GM12878 (cell line): ENCODE measurements around the gene STAT4. TPM values are rescaled to one million over a fixed set of nuclear protein-coding genes. Genes with fewer than 3 reads are reported as not detected.

ENCODE experiments used
- BCL11A ChIP-seq: IDR thresholded peaks from 2 replicates; pipeline ENCODE4 v1.6.1; 2011; ENCODE audit warnings: low read depth, low read length
- BRCA1 ChIP-seq: IDR thresholded peaks from 2 replicates; pipeline ENCODE4 v1.6.1; 2011; ENCODE audit warnings: low read depth, low read length, improper control_type of control experiment
- CHD4 ChIP-seq: fragments of 200-600 bp; sonication (generic); IDR thresholded peaks from 2 replicates; pipeline ENCODE4 v1.6.1; 2016; ENCODE audit warnings: mild to moderate bottlenecking
- EED ChIP-seq: sonication (generic); IDR thresholded peaks from 2 replicates; pipeline ENCODE4 v1.6.1; 2016; ENCODE audit warnings: antibody characterized with exemption, low read depth
- IKZF1 ChIP-seq: fragments of 450-650 bp; conservative IDR thresholded peaks from 2 replicates; pipeline ENCODE4 v1.6.1; 2017; ENCODE audit warnings: antibody characterized with exemption, mild to moderate bottlenecking
- JUND ChIP-seq: IDR thresholded peaks from 2 replicates; pipeline ENCODE4 v1.6.1; 2012; ENCODE audit warnings: low read depth, mild to moderate bottlenecking, low read length, improper control_type of control experiment, moderate library complexity
- LARP7 ChIP-seq: fragments of 450-650 bp; IDR thresholded peaks from 2 replicates; pipeline ENCODE4 v1.6.1; 2017; ENCODE audit warnings: mild to moderate bottlenecking
- POLR2A ChIP-seq: IDR thresholded peaks from 2 replicates; pipeline ENCODE4 v1.6.1; 2011; ENCODE audit warnings: low read depth, mild to moderate bottlenecking, low read length
- RB1 ChIP-seq: fragments of 450-650 bp; formaldehyde crosslinking; IDR thresholded peaks from 2 replicates; pipeline ENCODE4 v1.6.1; 2017; ENCODE audit warnings: mild to moderate bottlenecking, borderline replicate concordance
- RBBP5 ChIP-seq: fragments of 200-600 bp; sonication (generic); conservative IDR thresholded peaks from 2 replicates; pipeline ENCODE4 v1.6.1; 2016
- SIN3A ChIP-seq: IDR thresholded peaks from 2 replicates; pipeline ENCODE4 v1.6.1; 2012; ENCODE audit warnings: low read depth, low read length, improper control_type of control experiment
- SIX5 ChIP-seq: IDR thresholded peaks from 2 replicates; pipeline ENCODE4 v1.6.1; 2011; ENCODE audit warnings: mild to moderate bottlenecking, low read depth, low read length, moderate library complexity; ENCODE audit not compliant: severe bottlenecking
- TCF3 ChIP-seq: IDR thresholded peaks from 2 replicates; pipeline ENCODE4 v1.6.1; 2012; ENCODE audit warnings: low read depth, mild to moderate bottlenecking, low read length, borderline replicate concordance; ENCODE audit not compliant: insufficient read depth
- ZNF384 ChIP-seq: IDR thresholded peaks from 2 replicates; pipeline ENCODE4 v1.6.1; 2012; ENCODE audit warnings: low read depth, mild to moderate bottlenecking, low read length, improper control_type of control experiment, borderline replicate concordance
- polyA plus RNA-seq, 11 experiments: library from polyadenylated mRNA; depleted of rRNA in 4 of 11; unstranded in 6 of 11; stranded (reverse) in 5 of 11; fragments of >200 nt; fragmentation: Nextera tagmentation in 4 of 11; fragmentation: Illumina TruSeq in 1 of 11; extraction: Ambion mirVana in 4 of 11; extraction: Trizol in 1 of 11; gene quantifications; 1 replicate in 1 of 11; 2 replicates in 10 of 11; pipeline versions ENCODE4 v1.2.1 to v1.2.3, GENCODE V29; 2011 to 2016; ENCODE audit warnings: inconsistent platforms in 2 of 11, missing spikeins in 2 of 11, low read depth in 1 of 11
- total RNA-seq, 4 experiments: library from RNA; depleted of rRNA in 3 of 4; stranded (reverse); fragments of >200 nt in 3 of 4; fragmentation: Illumina TruSeq in 1 of 4; extraction: Trizol in 1 of 4; gene quantifications; 2 replicates each; pipeline versions ENCODE4 v1.2.1 to v1.2.3, GENCODE V29; 2013 to 2021
- TF ChIP-seq, protein P1 (sequence below): fragments of 450-650 bp; IDR thresholded peaks from 2 replicates; pipeline ENCODE4 v1.6.1; 2018; ENCODE audit warnings: borderline replicate concordance, mild to moderate bottlenecking; ENCODE audit not compliant: partially characterized antibody
- TF ChIP-seq, protein P2 (sequence below): fragments of 450-650 bp; IDR thresholded peaks from 2 replicates; pipeline ENCODE4 v1.6.1; 2016; ENCODE audit warnings: mild to moderate bottlenecking
- TF ChIP-seq, protein P3 (sequence below): fragments of 450-650 bp; IDR thresholded peaks from 2 replicates; pipeline ENCODE4 v1.6.1; 2018; ENCODE audit warnings: mild to moderate bottlenecking, low read depth, moderate library complexity; ENCODE audit not compliant: partially characterized antibody
- TF ChIP-seq, protein P4 (sequence below): IDR thresholded peaks from 2 replicates; pipeline ENCODE4 v1.6.1; 2012; ENCODE audit warnings: low read depth, low read length, improper control_type of control experiment
- TF ChIP-seq, protein P5 (sequence below): fragments of 450-650 bp; IDR thresholded peaks from 2 replicates; pipeline ENCODE4 v1.6.1; 2017; ENCODE audit warnings: mild to moderate bottlenecking
- TF ChIP-seq, protein P6 (sequence below): IDR thresholded peaks from 2 replicates; pipeline ENCODE4 v1.6.1; 2012; ENCODE audit warnings: low read depth, low read length, improper control_type of control experiment

The STAT4 gene
- total and polyA plus RNA-seq, 10 of the 15 experiments (the other 5 are each of a cell fraction or from before 2014, with no cell fraction given): 3.1 to 9.3 (median 7.1) TPM

DNA sequence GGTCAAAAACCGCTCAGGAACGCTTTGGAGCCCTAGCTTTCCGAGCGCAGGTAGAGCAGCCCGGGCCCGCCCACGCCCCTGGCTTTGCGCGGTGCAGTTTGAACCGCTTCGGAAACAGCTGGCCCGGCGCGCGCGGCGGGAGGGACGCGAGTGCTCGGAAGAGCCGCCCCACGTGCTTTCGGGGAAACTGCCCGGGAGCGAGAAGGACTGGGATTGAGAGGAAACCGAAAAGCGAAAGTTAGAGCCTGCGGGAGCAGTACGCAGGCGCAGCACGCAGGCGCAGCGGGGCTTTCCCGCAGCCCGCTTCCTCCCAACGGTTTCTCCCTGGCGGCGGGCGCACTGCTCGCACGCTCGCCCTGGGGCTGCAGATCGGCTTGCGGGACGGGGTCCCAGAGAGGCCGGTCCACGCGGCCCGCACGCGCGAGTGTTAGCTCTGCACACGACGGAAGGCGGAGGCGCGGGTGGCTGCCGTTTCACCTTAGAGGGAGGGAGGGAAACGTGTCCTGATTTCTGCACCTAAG lies 130.5 kb downstream of the STAT4 start (continued):
- TF ChIP-seq, protein P1, sequence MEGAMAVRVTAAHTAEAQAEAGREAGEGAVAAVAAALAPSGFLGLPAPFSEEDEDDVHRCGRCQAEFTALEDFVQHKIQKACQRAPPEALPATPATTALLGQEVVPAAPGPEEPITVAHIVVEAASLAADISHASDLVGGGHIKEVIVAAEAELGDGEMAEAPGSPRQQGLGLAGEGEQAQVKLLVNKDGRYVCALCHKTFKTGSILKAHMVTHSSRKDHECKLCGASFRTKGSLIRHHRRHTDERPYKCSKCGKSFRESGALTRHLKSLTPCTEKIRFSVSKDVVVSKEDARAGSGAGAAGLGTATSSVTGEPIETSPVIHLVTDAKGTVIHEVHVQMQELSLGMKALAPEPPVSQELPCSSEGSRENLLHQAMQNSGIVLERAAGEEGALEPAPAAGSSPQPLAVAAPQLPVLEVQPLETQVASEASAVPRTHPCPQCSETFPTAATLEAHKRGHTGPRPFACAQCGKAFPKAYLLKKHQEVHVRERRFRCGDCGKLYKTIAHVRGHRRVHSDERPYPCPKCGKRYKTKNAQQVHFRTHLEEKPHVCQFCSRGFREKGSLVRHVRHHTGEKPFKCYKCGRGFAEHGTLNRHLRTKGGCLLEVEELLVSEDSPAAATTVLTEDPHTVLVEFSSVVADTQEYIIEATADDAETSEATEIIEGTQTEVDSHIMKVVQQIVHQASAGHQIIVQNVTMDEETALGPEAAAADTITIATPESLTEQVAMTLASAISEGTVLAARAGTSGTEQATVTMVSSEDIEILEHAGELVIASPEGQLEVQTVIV: no peak
- TF ChIP-seq POLR2A (peak; percentile 97), EED (peak; percentile 99), JUND (peak; percentile 93), IKZF1 (peak; percentile 100), SIN3A (peak; percentile 99), LARP7 (peak; percentile 86), SIX5 (peak; percentile 39), TCF3 (peak; percentile 100), BRCA1 (no peak), BCL11A (peak; percentile 90), ZNF384 (no peak), RB1 (peak; percentile 90; the same call in 1 of the 2 replicates), CHD4 (no peak), RBBP5 (peak; percentile 71; the same call in 1 of the 2 replicates)
- TF ChIP-seq, protein P2, sequence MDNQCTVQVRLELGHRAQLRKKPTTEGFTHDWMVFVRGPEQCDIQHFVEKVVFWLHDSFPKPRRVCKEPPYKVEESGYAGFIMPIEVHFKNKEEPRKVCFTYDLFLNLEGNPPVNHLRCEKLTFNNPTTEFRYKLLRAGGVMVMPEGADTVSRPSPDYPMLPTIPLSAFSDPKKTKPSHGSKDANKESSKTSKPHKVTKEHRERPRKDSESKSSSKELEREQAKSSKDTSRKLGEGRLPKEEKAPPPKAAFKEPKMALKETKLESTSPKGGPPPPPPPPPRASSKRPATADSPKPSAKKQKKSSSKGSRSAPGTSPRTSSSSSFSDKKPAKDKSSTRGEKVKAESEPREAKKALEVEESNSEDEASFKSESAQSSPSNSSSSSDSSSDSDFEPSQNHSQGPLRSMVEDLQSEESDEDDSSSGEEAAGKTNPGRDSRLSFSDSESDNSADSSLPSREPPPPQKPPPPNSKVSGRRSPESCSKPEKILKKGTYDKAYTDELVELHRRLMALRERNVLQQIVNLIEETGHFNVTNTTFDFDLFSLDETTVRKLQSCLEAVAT: peak; percentile 76
- TF ChIP-seq, protein P3, sequence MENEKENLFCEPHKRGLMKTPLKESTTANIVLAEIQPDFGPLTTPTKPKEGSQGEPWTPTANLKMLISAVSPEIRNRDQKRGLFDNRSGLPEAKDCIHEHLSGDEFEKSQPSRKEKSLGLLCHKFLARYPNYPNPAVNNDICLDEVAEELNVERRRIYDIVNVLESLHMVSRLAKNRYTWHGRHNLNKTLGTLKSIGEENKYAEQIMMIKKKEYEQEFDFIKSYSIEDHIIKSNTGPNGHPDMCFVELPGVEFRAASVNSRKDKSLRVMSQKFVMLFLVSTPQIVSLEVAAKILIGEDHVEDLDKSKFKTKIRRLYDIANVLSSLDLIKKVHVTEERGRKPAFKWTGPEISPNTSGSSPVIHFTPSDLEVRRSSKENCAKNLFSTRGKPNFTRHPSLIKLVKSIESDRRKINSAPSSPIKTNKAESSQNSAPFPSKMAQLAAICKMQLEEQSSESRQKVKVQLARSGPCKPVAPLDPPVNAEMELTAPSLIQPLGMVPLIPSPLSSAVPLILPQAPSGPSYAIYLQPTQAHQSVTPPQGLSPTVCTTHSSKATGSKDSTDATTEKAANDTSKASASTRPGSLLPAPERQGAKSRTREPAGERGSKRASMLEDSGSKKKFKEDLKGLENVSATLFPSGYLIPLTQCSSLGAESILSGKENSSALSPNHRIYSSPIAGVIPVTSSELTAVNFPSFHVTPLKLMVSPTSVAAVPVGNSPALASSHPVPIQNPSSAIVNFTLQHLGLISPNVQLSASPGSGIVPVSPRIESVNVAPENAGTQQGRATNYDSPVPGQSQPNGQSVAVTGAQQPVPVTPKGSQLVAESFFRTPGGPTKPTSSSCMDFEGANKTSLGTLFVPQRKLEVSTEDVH: no peak
- TF ChIP-seq, protein P4, sequence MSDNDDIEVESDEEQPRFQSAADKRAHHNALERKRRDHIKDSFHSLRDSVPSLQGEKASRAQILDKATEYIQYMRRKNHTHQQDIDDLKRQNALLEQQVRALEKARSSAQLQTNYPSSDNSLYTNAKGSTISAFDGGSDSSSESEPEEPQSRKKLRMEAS: peak; percentile 99
- TF ChIP-seq, protein P5, sequence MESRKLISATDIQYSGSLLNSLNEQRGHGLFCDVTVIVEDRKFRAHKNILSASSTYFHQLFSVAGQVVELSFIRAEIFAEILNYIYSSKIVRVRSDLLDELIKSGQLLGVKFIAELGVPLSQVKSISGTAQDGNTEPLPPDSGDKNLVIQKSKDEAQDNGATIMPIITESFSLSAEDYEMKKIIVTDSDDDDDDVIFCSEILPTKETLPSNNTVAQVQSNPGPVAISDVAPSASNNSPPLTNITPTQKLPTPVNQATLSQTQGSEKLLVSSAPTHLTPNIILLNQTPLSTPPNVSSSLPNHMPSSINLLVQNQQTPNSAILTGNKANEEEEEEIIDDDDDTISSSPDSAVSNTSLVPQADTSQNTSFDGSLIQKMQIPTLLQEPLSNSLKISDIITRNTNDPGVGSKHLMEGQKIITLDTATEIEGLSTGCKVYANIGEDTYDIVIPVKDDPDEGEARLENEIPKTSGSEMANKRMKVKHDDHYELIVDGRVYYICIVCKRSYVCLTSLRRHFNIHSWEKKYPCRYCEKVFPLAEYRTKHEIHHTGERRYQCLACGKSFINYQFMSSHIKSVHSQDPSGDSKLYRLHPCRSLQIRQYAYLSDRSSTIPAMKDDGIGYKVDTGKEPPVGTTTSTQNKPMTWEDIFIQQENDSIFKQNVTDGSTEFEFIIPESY: no peak
- TF ChIP-seq, protein P6, sequence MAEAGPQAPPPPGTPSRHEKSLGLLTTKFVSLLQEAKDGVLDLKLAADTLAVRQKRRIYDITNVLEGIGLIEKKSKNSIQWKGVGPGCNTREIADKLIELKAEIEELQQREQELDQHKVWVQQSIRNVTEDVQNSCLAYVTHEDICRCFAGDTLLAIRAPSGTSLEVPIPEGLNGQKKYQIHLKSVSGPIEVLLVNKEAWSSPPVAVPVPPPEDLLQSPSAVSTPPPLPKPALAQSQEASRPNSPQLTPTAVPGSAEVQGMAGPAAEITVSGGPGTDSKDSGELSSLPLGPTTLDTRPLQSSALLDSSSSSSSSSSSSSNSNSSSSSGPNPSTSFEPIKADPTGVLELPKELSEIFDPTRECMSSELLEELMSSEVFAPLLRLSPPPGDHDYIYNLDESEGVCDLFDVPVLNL: peak; percentile 95
